Tracheal epithelial cell (primary cell): Measurements from ENCODE around the gene SMCO4. TPM values are rescaled to one million over a fixed set of nuclear protein-coding genes. Genes with fewer than 3 reads are reported as not detected.

Experiments
- total RNA-seq: library from RNA; depleted of rRNA; stranded (reverse); fragments of >200 nt; gene quantifications from 2 replicates; pipeline ENCODE4 v1.2.1, GENCODE V29; 2014

Gene SMCO4
- total RNA-seq, result 1.9 and 10.9 TPM in 2 replicates

DNA sequence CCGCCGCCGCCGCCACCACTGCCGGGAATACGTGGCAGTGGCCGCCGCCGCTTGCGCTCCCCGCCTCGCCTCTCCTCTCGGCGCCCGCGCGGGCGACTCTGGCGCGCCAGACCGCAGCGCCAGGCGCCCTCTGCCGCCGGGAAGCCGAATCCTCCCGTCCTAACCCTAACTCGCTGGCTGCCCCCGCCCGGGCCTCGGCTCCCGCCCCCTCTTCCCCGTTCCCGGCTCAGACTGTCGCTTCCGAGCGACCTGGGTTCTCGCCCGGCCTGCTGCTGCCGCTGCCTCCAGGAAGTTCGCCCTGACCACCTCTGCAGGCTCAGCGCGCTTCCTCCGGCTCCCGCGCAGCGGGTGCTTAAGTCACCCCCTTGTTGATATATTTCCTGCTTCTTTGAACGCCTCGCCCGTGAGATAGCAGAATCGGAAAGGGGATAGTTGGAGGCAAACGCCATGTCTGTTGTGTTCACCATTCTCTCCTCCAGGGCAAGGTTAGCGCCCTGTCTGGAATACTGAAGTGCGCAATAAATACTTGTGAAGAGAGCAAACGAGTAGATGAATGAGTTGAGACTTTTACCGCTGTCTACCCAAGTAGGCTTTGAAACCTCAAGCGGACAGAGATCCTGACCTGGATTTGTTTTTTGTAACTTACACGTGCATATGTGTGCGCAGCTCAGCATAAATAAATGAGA is at the start of gene SMCO4:
SMCO4 (minus strand) TSS at position 100 of the 686 bp plus-strand sequence. CDS start 64,202 bp downstream, outside the sequence.

Other genes starting within 250 kb of the SMCO4 start
- gene DEUP1, start 212.6 kb downstream of the SMCO4 start, total RNA-seq, result not detected in 2 replicates
- gene CEP295, start 118.3 kb upstream of the SMCO4 start, total RNA-seq, result 8.4 and 9.6 TPM in 2 replicates
- 155 and 189 TPM in 2 replicates for gene TAF1D, start 198.1 kb upstream of the SMCO4 start, total RNA-seq
- gene C11orf54, start 198.3 kb upstream of the SMCO4 start, total RNA-seq, result 16.1 and 32.8 TPM in 2 replicates
- 16.1 and 32.8 TPM in 2 replicates for gene MED17, start 240.9 kb upstream of the SMCO4 start, total RNA-seq